ENCODE data around the gene DCX.

The DCX gene

DNA sequence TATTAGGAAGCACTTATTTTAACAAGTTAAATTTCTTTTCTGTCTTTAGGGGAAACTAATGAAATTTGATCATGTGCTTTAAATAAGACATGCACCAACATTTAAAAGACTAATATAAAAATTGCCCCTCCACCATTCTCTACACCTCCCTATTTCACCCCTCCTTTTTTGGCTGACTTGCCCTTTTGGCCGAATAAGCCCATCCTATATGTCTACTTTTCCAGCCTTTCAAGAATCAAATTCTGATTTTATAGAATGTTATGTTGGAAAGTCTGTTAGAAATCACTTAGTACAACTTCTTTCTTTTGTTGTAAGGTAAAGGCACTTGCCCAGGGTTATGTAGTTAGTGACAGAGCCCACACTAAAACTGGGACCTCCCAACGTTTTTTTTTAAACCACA lies 143.5 kb downstream of the DCX start:
- H3K36me3 ChIP-seq (ENCODE audit: control insufficient read depth, insufficient read depth, low read length), result no peaks in the 10 kb centered on the region
- H3K27ac ChIP-seq (ENCODE audit: low read depth, low read length, severe bottlenecking), result no peak overlapping the region
- no CpG with 5 or more reads among the region's 2 CpGs for WGBS, 2 experiments (ENCODE audit: insufficient coverage in 2 of 2)
- H3K4me1 ChIP-seq (ENCODE audit: control insufficient read depth, insufficient read depth, low read length, poor library complexity, severe bottlenecking), result no peaks in the 10 kb centered on the region
- no peak overlapping the region for H3K4me3 ChIP-seq (ENCODE audit: extremely low read depth, insufficient read depth, low read length, poor library complexity, severe bottlenecking)
- no peaks in the 10 kb centered on the region for H3K9me3 ChIP-seq (ENCODE audit: control insufficient read depth, low read length)

DNA sequence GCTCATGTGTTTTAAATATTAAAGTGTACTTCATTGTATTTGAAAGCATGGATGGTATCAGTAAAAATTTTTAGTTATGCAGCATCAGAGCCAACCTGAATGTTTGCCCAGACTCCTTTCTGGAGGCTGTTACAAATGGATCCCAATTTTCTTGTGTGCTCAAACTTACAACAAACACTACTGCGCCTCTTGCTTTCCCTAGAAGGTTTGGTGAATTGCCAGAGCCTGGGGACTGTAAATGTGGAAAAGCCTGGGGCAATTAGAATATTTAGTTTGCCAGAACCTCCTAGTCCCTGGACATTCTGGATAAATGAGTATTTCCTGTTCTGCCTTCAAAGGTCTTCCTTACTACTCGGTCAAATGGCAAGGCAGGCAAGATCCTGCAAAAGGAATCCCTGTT lies 146.5 kb downstream of the DCX start:
- no CpG with 5 or more reads among the region's 2 CpGs for WGBS, 2 experiments (ENCODE audit: insufficient coverage in 2 of 2)
- Histone ChIP-seq H3K9me3 (ENCODE audit: control insufficient read depth, low read length) (no peaks in the 10 kb centered on the region), H3K36me3 (ENCODE audit: control insufficient read depth, insufficient read depth, low read length) (no peaks in the 10 kb centered on the region), H3K4me3 (ENCODE audit: extremely low read depth, insufficient read depth, low read length, poor library complexity, severe bottlenecking) (no peak overlapping the region), H3K27ac (ENCODE audit: low read depth, low read length, severe bottlenecking) (no peak overlapping the region), H3K4me1 (ENCODE audit: control insufficient read depth, insufficient read depth, low read length, poor library complexity, severe bottlenecking) (no peaks in the 10 kb centered on the region)

DNA sequence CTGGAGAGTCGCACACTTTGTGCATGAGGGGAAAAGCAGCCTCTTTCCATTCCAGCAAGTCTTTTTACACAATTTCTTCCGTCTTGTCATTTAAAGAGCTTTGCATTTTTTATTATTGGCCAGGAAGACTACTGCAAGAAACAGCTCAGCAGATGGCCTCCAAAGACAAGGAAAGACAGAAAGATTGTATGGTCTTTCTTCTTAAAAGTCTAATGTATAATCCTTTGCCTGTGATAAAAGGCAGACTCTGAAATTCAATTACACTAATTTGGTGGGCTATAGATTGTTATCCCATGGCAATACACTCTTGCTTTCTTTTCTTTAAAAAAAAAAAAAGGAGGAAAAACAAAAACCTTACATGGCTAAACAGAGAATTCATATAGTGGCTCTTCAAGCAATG lies 147.6 kb downstream of the DCX start:
- H3K4me1 ChIP-seq (ENCODE audit: control insufficient read depth, insufficient read depth, low read length, poor library complexity, severe bottlenecking), result no peaks in the 10 kb centered on the region
- H3K9me3 ChIP-seq (ENCODE audit: control insufficient read depth, low read length), result no peaks in the 10 kb centered on the region
- no peak overlapping the region for H3K4me3 ChIP-seq (ENCODE audit: extremely low read depth, insufficient read depth, low read length, poor library complexity, severe bottlenecking)
- WGBS, 2 experiments (ENCODE audit: insufficient coverage in 2 of 2), result no CpG with 5 or more reads among the region's 2 CpGs
- no peak overlapping the region for H3K27ac ChIP-seq (ENCODE audit: low read depth, low read length, severe bottlenecking)
- no peaks in the 10 kb centered on the region for H3K36me3 ChIP-seq (ENCODE audit: control insufficient read depth, insufficient read depth, low read length)

DNA sequence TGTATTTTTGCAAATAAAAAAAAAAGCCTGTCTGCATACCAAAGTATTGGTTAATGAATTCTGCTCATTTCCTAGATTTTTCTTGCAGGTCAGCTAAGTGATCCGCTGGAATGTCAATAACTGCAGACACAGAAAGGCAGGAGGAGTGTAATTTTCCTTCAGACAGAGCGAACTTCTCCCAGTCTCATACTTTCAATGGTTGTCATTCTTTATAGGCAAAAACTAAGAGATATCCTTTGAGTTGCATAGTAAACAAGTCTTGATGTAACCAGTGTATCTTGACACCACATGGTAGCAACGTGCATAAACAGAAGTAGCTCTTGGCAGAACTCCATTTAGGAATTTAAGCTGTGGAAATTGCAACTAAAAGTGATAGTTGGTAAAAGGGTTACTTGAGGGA lies 149.9 kb downstream of the DCX start:
- Histone ChIP-seq H3K27ac (ENCODE audit: low read depth, low read length, severe bottlenecking) (no peak overlapping the region), H3K9me3 (ENCODE audit: control insufficient read depth, low read length) (no peaks in the 10 kb centered on the region), H3K36me3 (ENCODE audit: control insufficient read depth, insufficient read depth, low read length) (no peaks in the 10 kb centered on the region), H3K4me3 (ENCODE audit: extremely low read depth, insufficient read depth, low read length, poor library complexity, severe bottlenecking) (no peak overlapping the region), H3K4me1 (ENCODE audit: control insufficient read depth, insufficient read depth, low read length, poor library complexity, severe bottlenecking) (no peaks in the 10 kb centered on the region)
- WGBS, 2 experiments (ENCODE audit: insufficient coverage in 2 of 2), result 100% methylated on average over 1 of the region's 3 CpGs

DNA sequence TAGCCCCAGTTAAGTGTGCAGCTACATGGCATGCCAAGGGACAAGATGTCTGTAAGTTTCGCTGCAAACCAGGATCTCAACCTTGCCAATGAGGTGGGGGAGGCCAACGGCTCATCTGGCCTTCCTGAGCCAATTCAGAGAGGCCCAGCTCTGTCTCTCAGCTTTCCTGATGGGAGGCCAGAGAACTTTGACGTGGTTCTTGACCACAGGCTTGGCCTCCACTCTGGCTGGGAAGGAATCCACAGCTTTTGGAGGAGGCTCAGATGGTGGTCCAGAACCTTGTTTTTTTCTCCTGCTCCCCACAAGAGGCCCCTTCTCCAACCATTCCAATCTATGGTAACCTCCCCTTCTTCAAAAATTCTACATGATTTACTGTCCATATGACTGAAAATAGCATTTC lies 151.5 kb downstream of the DCX start:
- Histone ChIP-seq H3K9me3 (ENCODE audit: control insufficient read depth, low read length) (no peaks in the 10 kb centered on the region), H3K27ac (ENCODE audit: low read depth, low read length, severe bottlenecking) (no peak overlapping the region), H3K4me3 (ENCODE audit: extremely low read depth, insufficient read depth, low read length, poor library complexity, severe bottlenecking) (no peak overlapping the region), H3K36me3 (ENCODE audit: control insufficient read depth, insufficient read depth, low read length) (no peaks in the 10 kb centered on the region), H3K4me1 (ENCODE audit: control insufficient read depth, insufficient read depth, low read length, poor library complexity, severe bottlenecking) (peaks cover 2% of the 10 kb centered on the region)
- WGBS, 2 experiments (ENCODE audit: insufficient coverage in 2 of 2), result 92 to 100% methylated on average over 1 to 2 of the region's 3 CpGs

DNA sequence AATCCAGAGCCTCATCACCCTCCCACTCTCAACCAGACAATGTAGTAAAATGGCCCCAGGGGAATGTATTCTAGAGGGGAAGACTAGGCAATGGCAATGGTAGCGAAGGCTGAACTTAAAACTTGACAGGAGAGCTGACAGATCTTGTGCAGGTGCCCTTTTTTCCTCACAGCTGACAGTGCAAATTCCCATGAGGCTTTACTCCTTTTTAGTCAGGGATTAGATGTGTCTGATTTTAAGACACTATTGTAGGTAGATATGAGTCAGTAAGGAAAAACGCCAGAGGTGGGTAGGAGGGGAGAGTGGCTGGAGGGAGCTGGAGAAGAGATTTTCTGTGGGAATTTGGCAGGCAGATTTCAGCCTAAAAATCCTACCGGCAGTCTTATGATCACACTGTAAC lies 152.4 kb downstream of the DCX start:
- 83% methylated on average over 1 of the region's 3 CpGs; no CpG with 5 or more reads in 1 of the 2 experiments for WGBS, 2 experiments (ENCODE audit: insufficient coverage in 2 of 2)
- no peaks in the 10 kb centered on the region for H3K9me3 ChIP-seq (ENCODE audit: control insufficient read depth, low read length)
- no peak overlapping the region for H3K4me3 ChIP-seq (ENCODE audit: extremely low read depth, insufficient read depth, low read length, poor library complexity, severe bottlenecking)
- no peaks in the 10 kb centered on the region for H3K36me3 ChIP-seq (ENCODE audit: control insufficient read depth, insufficient read depth, low read length)
- no peak overlapping the region for H3K27ac ChIP-seq (ENCODE audit: low read depth, low read length, severe bottlenecking)
- peaks cover 2% of the 10 kb centered on the region for H3K4me1 ChIP-seq (ENCODE audit: control insufficient read depth, insufficient read depth, low read length, poor library complexity, severe bottlenecking)

DNA sequence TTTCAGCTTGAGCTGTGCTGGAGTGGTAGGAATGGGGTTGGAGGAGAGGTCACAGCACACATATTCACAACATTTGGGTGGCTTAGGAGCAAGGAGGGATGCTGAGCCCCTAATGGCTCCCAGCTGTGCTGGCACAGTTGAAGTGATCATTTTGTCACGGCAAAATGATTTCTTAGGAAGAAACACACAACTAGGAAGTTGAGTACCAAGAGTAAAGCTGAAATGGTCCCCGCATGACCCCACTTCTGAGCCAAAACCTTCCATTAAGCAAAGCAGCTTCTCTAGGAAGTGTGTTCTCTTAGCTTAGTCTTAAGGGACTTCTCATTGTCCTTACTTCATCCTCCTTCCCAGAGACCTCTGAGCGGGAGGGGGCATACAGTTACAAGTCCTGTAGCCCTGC lies 154.3 kb downstream of the DCX start:
- Histone ChIP-seq H3K9me3 (ENCODE audit: control insufficient read depth, low read length) (no peaks in the 10 kb centered on the region), H3K4me1 (ENCODE audit: control insufficient read depth, insufficient read depth, low read length, poor library complexity, severe bottlenecking) (peaks cover 2% of the 10 kb centered on the region), H3K4me3 (ENCODE audit: extremely low read depth, insufficient read depth, low read length, poor library complexity, severe bottlenecking) (no peak overlapping the region), H3K27ac (ENCODE audit: low read depth, low read length, severe bottlenecking) (no peak overlapping the region), H3K36me3 (ENCODE audit: control insufficient read depth, insufficient read depth, low read length) (no peaks in the 10 kb centered on the region)
- 83 to 100% methylated on average over 1 of the region's 3 CpGs for WGBS, 2 experiments (ENCODE audit: insufficient coverage in 2 of 2)

DNA sequence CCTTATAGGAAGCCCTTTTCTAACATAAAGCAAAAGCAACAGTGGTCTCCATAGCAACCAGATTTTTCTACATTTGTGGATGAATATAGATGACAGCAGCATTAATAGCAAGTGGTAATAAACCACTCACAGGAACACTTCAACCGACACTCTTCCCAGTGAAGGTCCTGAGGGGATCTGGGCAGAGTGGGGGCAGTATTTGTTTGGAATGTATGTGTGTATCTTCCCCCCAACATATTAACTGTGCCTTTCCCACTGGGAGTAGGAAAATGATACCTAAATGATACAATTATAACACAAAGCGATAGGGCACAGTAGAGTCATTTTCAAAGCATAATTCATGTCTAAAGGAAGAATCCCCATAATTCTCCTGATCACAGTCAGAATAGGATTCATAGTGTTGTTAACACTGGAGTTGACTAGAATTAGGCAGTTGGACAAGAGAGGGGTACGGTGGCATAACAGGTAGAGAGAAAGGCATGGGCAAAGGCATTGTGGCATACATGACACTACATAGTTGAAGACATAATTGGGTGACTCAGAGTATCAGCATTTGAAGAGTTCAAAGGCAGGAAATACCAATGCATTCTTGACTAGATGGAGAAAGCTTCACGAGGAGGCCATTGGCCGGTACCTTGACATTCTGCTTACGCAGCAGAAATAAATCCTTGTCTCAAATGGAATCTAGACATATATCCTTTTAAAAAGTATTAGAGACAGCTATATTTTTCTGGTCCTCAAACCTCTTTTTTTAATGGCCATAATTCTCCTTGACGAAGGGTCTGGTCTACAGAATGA lies 156.9 kb downstream of the DCX start:
- 83 to 100% methylated on average over 1 to 2 of the region's 7 CpGs for WGBS, 2 experiments (ENCODE audit: insufficient coverage in 2 of 2)
- Histone ChIP-seq H3K36me3 (ENCODE audit: control insufficient read depth, insufficient read depth, low read length) (no peaks in the 10 kb centered on the region), H3K27ac (ENCODE audit: low read depth, low read length, severe bottlenecking) (no peak overlapping the region), H3K9me3 (ENCODE audit: control insufficient read depth, low read length) (no peaks in the 10 kb centered on the region), H3K4me3 (ENCODE audit: extremely low read depth, insufficient read depth, low read length, poor library complexity, severe bottlenecking) (no peak overlapping the region), H3K4me1 (ENCODE audit: control insufficient read depth, insufficient read depth, low read length, poor library complexity, severe bottlenecking) (peaks cover 2% of the 10 kb centered on the region)

DNA sequence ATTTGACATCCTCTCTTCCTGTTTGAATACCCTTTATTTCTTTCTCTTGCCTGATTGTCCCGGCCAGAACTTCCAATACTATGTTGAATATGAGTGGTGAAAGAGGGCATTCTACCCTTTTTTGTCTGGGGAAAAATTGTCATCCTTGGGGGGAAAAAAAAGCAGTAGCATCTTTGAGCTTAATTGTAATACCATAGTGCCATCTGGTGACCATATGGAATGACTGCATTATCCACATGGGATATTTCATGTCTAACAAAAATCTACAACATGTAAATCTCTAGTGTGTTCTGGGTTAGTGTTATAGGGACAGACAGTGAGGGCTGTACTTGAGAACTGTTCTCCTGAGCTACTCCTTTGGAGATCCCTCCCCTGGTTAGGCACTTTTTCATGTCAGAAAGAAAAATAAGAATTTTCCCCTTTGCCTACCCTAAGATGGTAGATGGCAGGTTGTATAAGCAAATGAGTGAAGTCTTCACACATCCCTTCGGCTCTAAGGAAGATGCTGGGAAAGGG lies 167.7 kb downstream of the DCX start:
- WGBS, 2 experiments (ENCODE audit: insufficient coverage in 2 of 2), result no CpG with 5 or more reads among the region's 2 CpGs
- Histone ChIP-seq H3K9me3 (ENCODE audit: control insufficient read depth, low read length) (no peaks in the 10 kb centered on the region), H3K4me1 (ENCODE audit: control insufficient read depth, insufficient read depth, low read length, poor library complexity, severe bottlenecking) (no peaks in the 10 kb centered on the region)

More for the DNA sequence above, 167.7 kb downstream of the DCX start:
- Histone ChIP-seq H3K27ac (ENCODE audit: low read depth, low read length, severe bottlenecking) (no peak overlapping the region), H3K36me3 (ENCODE audit: control insufficient read depth, insufficient read depth, low read length) (no peaks in the 10 kb centered on the region), H3K4me3 (ENCODE audit: extremely low read depth, insufficient read depth, low read length, poor library complexity, severe bottlenecking) (no peak overlapping the region)

Data from mesodermal cell (in vitro differentiated cells).